Measurements from ENCODE around the gene CTDP1. TPM values are rescaled to one million over a fixed set of nuclear protein-coding genes. Genes with fewer than 3 reads are reported as not detected.

Gene CTDP1
- total RNA-seq, 1 experiment from 2014 or later = 33.7 TPM

- WGBS (ENCODE audit: extremely low coverage, insufficient read length, low lambda C conversion rate) = no CpG with 5 or more reads among the region's 47 CpGs
- H3K9me3 Mint-ChIP-seq = no peaks in the 10 kb centered on the region
- H3K9ac ChIP-seq (ENCODE audit: extremely low read depth, insufficient read length, low read length) = no peak overlapping the region
- H2BK20ac ChIP-seq (ENCODE audit: low read depth, low read length, poor library complexity, severe bottlenecking) = no peak overlapping the region
- no peak overlapping the region for H2BK15ac ChIP-seq (ENCODE audit: low read depth, low read length)
- H3K79me1 ChIP-seq (ENCODE audit: insufficient read depth, low read depth, low read length, poor library complexity, severe bottlenecking) = no peaks in the 10 kb centered on the region
- peaks cover 27 to 70% (median 45%) of the 10 kb centered on the region in 3 experiments for H3K36me3 Mint-ChIP-seq (ENCODE audit: insufficient read depth in 1 of 3, low read depth in 3 of 3)
- no peak for TF ChIP-seq CTCF (conservative IDR thresholded peaks at IDR 0.05)
- H3K4me1 ChIP-seq (ENCODE audit: insufficient read depth, low read length) = no peaks in the 10 kb centered on the region
- H3K4me3 Mint-ChIP-seq = no peak overlapping the region
- peaks cover 2% of the 10 kb centered on the region; the same call in 1 of the 2 replicates for H3K27me3 Mint-ChIP-seq (ENCODE audit: low read depth)
- H2BK12ac ChIP-seq (ENCODE audit: insufficient read length, low read depth, low read length) = no peak overlapping the region
- H3K14ac ChIP-seq (ENCODE audit: insufficient read depth, low read length) = no peak overlapping the region
- no peaks in the 10 kb centered on the region for H3K9me3 ChIP-seq (ENCODE audit: control insufficient read depth, low read depth, low read length)
- H3K79me2 ChIP-seq (ENCODE audit: insufficient read depth, low read length) = no peaks in the 10 kb centered on the region
- no peak overlapping the region for H3K4ac ChIP-seq (ENCODE audit: low read depth, low read length)
- no peak overlapping the region for H4K5ac ChIP-seq (ENCODE audit: insufficient read length, low read depth, low read length)
- H3K4me2 ChIP-seq (ENCODE audit: insufficient read depth, insufficient read length, low read length) = no peak overlapping the region
- peaks cover 3% of the 10 kb centered on the region for H4K20me1 ChIP-seq (ENCODE audit: control insufficient read depth, insufficient read depth, insufficient read length)
- no peak overlapping the region for H3K27ac Mint-ChIP-seq
- no peak overlapping the region for H2BK5ac ChIP-seq (ENCODE audit: insufficient read length, low read length)
- no peak overlapping the region for H3K18ac ChIP-seq (ENCODE audit: insufficient read length, low read depth, low read length)
- H3K27ac ChIP-seq (ENCODE audit: insufficient read length, low read depth, low read length) = no peak overlapping the region
- no peak overlapping the region for H3K56ac ChIP-seq (ENCODE audit: insufficient read length, low read depth, low read length)
- H3K27me3 ChIP-seq (ENCODE audit: insufficient read depth, low read length) = no peaks in the 10 kb centered on the region
- H2BK120ac ChIP-seq (ENCODE audit: low read depth, low read length, poor library complexity, severe bottlenecking) = no peak overlapping the region
- no peak overlapping the region for H4K8ac ChIP-seq (replicated peaks; ENCODE audit: insufficient read length, low read depth, low read length)
- no peak overlapping the region for H4K91ac ChIP-seq (ENCODE audit: insufficient read length, low read depth, low read length)
- H2AK5ac ChIP-seq (ENCODE audit: insufficient read length, low read length) = no peak overlapping the region
- H2AFZ ChIP-seq (ENCODE audit: low read length) = no peak overlapping the region
- no peaks in the 10 kb centered on the region for H3K4me1 Mint-ChIP-seq
- no peak for DNase-seq
- H3K23ac ChIP-seq (ENCODE audit: insufficient read length, low read depth, low read length) = no peak overlapping the region
- H3K23me2 ChIP-seq (ENCODE audit: insufficient read length, low read depth, low read length, poor library complexity, severe bottlenecking) = no peaks in the 10 kb centered on the region
- no peak overlapping the region for H3T11ph ChIP-seq (ENCODE audit: low read length)
Measured at GRCh38 chr18:79714531-79715240, 35.1 kb downstream of the CTDP1 start.

Measured in H9 (cell line).